ENCODE data around the gene PDLIM4.

Gene PDLIM4

DNA sequence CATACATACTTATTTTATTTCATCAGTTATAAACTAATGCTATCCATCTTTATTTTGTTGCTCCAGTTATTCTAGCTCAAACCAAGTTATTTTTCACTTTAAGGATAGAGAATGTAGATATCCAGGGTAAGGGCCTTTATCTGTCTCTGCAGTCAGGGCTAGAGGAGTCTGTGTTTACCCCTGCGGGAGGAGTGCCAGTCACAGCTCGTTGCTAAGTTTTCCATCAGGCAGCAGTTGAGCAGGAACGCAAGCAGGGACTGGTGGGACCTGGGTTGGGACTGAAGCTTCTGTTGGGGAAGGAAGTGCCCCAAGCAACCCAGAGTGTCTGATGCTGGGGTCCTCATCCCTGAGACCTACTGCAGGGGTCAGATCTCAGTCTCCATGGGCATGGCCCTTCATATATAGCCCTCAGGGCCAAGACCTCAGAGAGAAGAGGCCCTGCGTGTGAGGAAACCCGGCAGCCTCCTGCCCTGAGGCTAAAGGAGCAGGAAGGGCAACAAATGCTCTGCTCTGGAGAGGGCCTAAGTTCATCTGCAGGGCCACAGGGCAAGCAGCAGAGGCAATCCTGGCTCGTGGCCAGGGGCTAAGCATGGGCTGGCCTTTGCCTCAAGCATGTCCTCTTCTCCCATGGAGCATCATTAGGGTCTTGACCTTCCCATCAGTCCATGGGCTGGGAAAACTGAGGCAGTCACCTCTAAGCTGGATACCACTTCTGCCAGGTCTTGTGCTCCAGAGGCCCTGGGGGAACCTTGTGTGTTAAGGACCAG is 43.3 kb downstream of the PDLIM4 start:
- TF ChIP-seq ZFX (IDR thresholded peaks at IDR 0.05), result no peak
- no peak for TF ChIP-seq CTCF (conservative IDR thresholded peaks at IDR 0.05)
- H3K27ac ChIP-seq, result peak overlapping the region; percentile 74

- TF ChIP-seq ZFX (IDR thresholded peaks at IDR 0.05) (0 out of 2 replicates have a peak, but pooled peaks have one; percentile 28), CTCF (conservative IDR thresholded peaks at IDR 0.05) (no peak)
- H3K27ac ChIP-seq, result peak overlapping the region; percentile 74
Observed at GRCh38 chr5:132301344-132302271, 44.1 kb downstream of the PDLIM4 start.

GRCh38 chr5:132302413-132302812 is 44.9 kb downstream of the PDLIM4 start:
- TF ChIP-seq CTCF (conservative IDR thresholded peaks at IDR 0.05), result no peak
- no peak for TF ChIP-seq ZFX (IDR thresholded peaks at IDR 0.05)
- peak overlapping the region; percentile 74 for H3K27ac ChIP-seq

GRCh38 chr5:132303589-132303988 is 46.1 kb downstream of the PDLIM4 start:
- H3K27ac ChIP-seq, result peak overlapping the region; percentile 12; the same call in 1 of the 2 replicates
- TF ChIP-seq ZFX (IDR thresholded peaks at IDR 0.05) (no peak), CTCF (conservative IDR thresholded peaks at IDR 0.05) (no peak)

GRCh38 chr5:132305420-132305819 is 47.9 kb downstream of the PDLIM4 start:
- H3K27ac ChIP-seq, result no peak overlapping the region
- no peak for TF ChIP-seq ZFX (IDR thresholded peaks at IDR 0.05)
- TF ChIP-seq CTCF (conservative IDR thresholded peaks at IDR 0.05), result no peak

DNA sequence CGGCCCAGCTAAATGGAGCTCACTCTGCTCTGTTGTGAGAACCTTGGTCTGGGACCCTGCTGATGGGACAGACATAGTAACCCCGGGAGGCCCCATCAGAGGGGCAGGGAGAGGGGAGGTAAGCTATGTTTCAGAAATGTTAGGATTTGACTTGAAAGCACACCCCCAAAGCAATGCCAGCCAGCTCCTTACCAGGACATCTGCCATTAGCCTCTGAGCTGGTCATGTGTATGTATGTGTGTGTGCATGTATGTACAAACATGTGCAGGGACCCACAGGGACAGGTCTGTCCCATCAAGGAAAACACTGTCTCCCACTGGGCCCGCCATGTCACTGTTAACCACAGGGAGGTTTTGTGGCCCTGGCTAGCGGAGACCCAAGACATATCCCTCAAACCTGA is 51.2 kb downstream of the PDLIM4 start:
- no peak for TF ChIP-seq CTCF (conservative IDR thresholded peaks at IDR 0.05)
- no peak for TF ChIP-seq ZFX (IDR thresholded peaks at IDR 0.05)
- H3K27ac ChIP-seq, result no peak overlapping the region

- no peak overlapping the region for H3K27ac ChIP-seq
- TF ChIP-seq CTCF (conservative IDR thresholded peaks at IDR 0.05), result no peak
- no peak for TF ChIP-seq ZFX (IDR thresholded peaks at IDR 0.05)
Observed at GRCh38 chr5:132309679-132310078, 52.2 kb downstream of the PDLIM4 start.
